ENCODE results near the gene GLA. TPM values are rescaled to one million over a fixed set of nuclear protein-coding genes. Genes with fewer than 3 reads are reported as not detected.

The GLA gene
- total and polyA plus RNA-seq, 9 of the 15 experiments (the other 6 are each of a cell fraction or from before 2014, with no cell fraction given): 41.7 to 146 (median 73.8) TPM

DNA sequence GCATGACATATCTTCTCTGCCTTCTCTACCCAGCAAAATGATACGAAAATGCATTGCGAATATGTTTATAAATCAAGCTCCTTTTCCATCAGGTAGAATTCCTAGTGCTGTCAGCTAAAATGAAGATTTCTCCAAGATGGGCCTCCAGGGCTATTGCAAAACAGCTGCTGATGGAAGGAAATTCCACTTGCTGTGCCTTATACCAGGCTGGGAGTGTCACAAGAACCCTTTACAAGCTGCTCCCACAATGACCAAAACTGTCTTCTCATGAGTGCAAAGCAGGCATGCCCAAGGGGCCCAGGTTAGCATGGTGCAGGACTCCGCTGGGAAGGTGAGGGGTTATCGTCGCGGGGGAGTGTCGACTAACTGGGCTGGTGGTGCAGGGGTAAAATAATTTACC, 9.0 kb upstream of the GLA start (continued):
- TF ChIP-seq, protein P1, sequence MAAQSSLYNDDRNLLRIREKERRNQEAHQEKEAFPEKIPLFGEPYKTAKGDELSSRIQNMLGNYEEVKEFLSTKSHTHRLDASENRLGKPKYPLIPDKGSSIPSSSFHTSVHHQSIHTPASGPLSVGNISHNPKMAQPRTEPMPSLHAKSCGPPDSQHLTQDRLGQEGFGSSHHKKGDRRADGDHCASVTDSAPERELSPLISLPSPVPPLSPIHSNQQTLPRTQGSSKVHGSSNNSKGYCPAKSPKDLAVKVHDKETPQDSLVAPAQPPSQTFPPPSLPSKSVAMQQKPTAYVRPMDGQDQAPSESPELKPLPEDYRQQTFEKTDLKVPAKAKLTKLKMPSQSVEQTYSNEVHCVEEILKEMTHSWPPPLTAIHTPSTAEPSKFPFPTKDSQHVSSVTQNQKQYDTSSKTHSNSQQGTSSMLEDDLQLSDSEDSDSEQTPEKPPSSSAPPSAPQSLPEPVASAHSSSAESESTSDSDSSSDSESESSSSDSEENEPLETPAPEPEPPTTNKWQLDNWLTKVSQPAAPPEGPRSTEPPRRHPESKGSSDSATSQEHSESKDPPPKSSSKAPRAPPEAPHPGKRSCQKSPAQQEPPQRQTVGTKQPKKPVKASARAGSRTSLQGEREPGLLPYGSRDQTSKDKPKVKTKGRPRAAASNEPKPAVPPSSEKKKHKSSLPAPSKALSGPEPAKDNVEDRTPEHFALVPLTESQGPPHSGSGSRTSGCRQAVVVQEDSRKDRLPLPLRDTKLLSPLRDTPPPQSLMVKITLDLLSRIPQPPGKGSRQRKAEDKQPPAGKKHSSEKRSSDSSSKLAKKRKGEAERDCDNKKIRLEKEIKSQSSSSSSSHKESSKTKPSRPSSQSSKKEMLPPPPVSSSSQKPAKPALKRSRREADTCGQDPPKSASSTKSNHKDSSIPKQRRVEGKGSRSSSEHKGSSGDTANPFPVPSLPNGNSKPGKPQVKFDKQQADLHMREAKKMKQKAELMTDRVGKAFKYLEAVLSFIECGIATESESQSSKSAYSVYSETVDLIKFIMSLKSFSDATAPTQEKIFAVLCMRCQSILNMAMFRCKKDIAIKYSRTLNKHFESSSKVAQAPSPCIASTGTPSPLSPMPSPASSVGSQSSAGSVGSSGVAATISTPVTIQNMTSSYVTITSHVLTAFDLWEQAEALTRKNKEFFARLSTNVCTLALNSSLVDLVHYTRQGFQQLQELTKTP (IDR thresholded peaks at IDR 0.05; ENCODE audit: low read depth in 1 of 2, partially characterized antibody in 2 of 2): no peak
- TF ChIP-seq ZNF551 (CRISPR knock-in tag; IDR thresholded peaks at IDR 0.05) (no peak), MTA1 (IDR thresholded peaks at IDR 0.05; ENCODE audit: borderline replicate concordance) (no peak)

- Histone ChIP-seq H3K36me3 (ENCODE audit: control insufficient read depth, insufficient read depth, low read length) (peaks cover 22% of the 10 kb centered on the region; the same call in 1 of the 3 replicates), H4K20me1 (replicated peaks; ENCODE audit: control insufficient read depth, insufficient read depth, low read length) (no peaks in the 10 kb centered on the region; the same call in 1 of the 2 replicates), H3K4me2 (ENCODE audit: insufficient read depth, low read length) (no peak overlapping the region), H3K9me3 (replicated peaks; ENCODE audit: control insufficient read depth, insufficient read depth, low read depth, low read length) (no peaks in the 10 kb centered on the region), H3K9ac (ENCODE audit: insufficient read depth in 1 of 2, low read depth in 2 of 2, low read length in 2 of 2) (no peak overlapping the region), H3K9me1 (ENCODE audit: control insufficient read depth, insufficient read depth, low read length) (no peaks in the 10 kb centered on the region), H3K4me1 (replicated peaks in 1 of 2; ENCODE audit: control insufficient read depth in 2 of 2, insufficient read depth in 2 of 2, low read length in 2 of 2) (peaks cover 8 to 17% of the 10 kb centered on the region in 2 experiments; a peak in 4 of 5 replicates), H3K27ac (ENCODE audit: extremely low read depth, low read depth, low read length) (no peak overlapping the region), H3K27me3 (ENCODE audit: control insufficient read depth in 2 of 2, insufficient read depth in 2 of 2, low read length in 2 of 2) (no peaks in the 10 kb centered on the region; a peak in 1 of 5 replicates), H3K79me2 (ENCODE audit: control insufficient read depth, insufficient read depth, low read length) (peaks cover 14% of the 10 kb centered on the region), H2AFZ (ENCODE audit: low read depth, low read length) (no peak overlapping the region), H3K4me3 (no peak overlapping the region)
- ChIA-PET POLR2A (interaction anchor here (0.6 kb wide), 1 partner anchor 10 kb away, joined by 3 read pairs; no protein-coding TSS in a partner anchor), CTCF (ENCODE audit: low intra/inter-chr PET ratio) (no interaction called here)
- BruUV-seq (replicated peaks): no TSS peak
- in situ Hi-C loops (cut with MboI) (no loop called here), intact Hi-C loops (cut with micrococcal nuclease) (loop anchor here (2.0 to 5.0 kb wide), 3 partner anchors 47 to 383 kb away; no protein-coding TSS in a partner anchor)
- WGBS (ENCODE audit: insufficient coverage, low coverage, missing lambda C conversion rate): 34% methylated on average over 12 of the region's 12 CpGs
- DNase-seq (ENCODE audit: extremely low read depth in 1 of 4, low spot score in 3 of 4): peak; percentile 49 to 72 (median 52)
- peak; percentile 84 for ATAC-seq
- peak; percentile 89 for FAIRE-seq
- TF ChIP-seq, protein P2, sequence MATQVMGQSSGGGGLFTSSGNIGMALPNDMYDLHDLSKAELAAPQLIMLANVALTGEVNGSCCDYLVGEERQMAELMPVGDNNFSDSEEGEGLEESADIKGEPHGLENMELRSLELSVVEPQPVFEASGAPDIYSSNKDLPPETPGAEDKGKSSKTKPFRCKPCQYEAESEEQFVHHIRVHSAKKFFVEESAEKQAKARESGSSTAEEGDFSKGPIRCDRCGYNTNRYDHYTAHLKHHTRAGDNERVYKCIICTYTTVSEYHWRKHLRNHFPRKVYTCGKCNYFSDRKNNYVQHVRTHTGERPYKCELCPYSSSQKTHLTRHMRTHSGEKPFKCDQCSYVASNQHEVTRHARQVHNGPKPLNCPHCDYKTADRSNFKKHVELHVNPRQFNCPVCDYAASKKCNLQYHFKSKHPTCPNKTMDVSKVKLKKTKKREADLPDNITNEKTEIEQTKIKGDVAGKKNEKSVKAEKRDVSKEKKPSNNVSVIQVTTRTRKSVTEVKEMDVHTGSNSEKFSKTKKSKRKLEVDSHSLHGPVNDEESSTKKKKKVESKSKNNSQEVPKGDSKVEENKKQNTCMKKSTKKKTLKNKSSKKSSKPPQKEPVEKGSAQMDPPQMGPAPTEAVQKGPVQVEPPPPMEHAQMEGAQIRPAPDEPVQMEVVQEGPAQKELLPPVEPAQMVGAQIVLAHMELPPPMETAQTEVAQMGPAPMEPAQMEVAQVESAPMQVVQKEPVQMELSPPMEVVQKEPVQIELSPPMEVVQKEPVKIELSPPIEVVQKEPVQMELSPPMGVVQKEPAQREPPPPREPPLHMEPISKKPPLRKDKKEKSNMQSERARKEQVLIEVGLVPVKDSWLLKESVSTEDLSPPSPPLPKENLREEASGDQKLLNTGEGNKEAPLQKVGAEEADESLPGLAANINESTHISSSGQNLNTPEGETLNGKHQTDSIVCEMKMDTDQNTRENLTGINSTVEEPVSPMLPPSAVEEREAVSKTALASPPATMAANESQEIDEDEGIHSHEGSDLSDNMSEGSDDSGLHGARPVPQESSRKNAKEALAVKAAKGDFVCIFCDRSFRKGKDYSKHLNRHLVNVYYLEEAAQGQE (IDR thresholded peaks at IDR 0.05; ENCODE audit: borderline replicate concordance): peak; percentile 31; the same call in 1 of the 2 replicates
- TF ChIP-seq, protein P2 (CRISPR knock-in tag; IDR thresholded peaks at IDR 0.05; ENCODE audit: low read depth): no peak
Observed at GRCh38 chrX:101415180-101416145, 7.7 kb upstream of the GLA start.

All from K562 (cell line).